GM20431 (cell line): ENCODE measurements around the gene LYPD6B.

ENCODE experiments used
- in situ Hi-C: fragments of 300-500 bp; cut with MseI, MboI; formaldehyde crosslinking; loops from one replicate; pipeline ENCODE4 v1.15.0; 2020; ENCODE audit warnings: low sequenced_read_pairs; ENCODE audit not compliant: unreplicated experiment

LYPD6B gene

DNA sequence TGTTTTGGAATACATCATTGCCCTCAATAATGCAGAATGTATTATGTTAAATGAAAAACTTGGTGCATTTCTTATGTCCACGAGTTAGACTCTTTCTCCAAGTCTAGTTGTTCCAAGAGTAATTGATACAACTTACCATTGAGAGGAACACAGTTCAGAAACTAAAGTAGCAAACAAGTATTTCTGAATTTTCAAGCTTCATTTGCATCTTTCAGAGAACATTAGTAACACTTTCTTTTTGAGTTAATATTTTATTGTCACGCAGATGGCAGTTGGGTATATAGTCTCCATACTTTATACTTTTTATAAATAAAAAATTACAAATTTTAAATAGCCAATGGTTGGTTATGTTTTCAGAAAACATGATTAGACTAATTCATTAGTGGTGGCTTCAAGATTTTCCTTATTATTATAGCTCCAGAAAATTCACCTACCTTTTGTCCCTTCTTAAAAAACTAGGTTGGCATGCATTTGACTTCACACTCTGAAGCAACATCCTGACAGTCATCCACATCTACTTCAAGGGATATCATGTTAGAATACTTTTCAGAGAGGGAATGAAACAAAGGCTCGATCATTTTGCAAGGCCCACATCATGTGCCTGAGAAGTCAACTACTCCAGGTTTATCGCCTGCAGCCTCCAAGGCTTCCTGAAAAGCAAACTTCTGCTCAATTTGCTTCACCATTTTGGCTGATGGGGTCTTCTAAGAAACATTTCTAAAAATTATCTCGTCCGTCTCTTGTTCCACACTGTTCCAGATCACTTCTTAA lies 29.9 kb downstream of the LYPD6B start:
- in situ Hi-C loops: no loop called here

DNA sequence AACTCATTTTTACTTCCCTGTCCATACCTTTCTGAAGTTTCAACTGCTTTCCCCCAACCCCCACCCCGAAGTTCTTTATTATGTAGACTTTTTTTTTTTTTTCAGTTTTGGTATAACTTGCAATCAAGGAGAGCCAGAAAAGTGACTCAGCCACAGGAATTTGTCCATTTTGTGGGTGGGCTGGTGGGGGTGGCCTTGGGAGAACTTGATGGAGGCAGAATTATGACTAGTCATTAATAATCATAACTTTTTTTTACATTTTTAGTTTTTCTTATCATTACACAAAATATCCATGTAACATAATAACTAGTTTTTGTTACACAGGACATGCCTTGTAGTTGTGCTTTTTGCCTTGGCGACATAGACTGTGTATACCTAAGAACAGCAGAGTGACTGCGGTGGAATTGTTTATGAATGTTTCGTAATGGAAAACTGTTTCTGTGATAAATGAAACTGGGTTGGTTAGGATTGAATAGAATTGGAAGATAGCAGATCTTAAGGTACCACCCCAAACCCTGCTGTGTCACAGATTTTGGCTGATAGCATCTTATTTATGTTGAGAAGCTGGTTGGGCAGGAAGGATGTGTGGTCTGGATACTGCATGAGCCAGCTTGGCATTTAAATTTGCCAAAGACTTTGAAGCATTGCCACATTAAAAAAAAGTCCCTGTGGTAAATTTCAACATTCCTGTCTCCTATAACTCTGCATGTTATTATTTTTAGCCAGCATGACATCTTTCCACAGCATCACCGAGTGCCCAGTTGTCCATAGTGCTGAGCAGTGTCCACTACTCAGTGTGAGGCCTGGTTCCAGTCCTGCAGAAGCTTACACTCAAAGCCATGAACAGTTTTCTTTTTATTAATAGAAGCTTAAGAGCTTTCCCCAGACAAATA lies 30.7 kb downstream of the LYPD6B start:
- in situ Hi-C loops: no loop called here

DNA sequence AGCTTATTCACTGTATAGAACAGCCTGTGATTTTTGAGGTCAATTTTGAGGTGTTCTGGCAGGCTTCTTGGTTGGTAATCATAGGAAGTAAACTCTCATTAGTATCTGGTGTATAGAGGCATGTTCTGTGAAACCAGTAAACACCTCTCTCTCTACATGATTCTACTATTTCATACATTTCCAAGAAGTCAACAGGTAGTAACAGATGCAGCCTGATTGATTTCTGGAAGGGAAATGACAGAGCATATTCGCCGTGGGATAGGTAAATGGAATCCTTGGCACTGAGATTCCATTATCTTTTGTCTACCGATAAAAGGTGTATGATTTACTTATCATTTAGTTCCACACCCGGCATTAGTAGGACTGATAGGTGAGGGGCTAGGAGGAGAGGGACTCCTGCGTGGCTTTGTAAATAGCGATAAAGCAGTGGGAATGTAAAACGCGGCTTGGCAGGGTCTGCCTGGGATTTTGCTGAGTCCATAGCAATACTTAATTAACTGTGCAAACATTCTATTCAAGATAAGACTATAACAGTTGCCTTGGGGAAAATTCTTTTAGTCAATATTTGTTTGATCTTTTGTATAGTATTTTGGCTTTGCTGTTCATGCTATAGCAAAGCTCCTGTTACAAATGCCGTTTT lies 32.3 kb downstream of the LYPD6B start:
- in situ Hi-C loops: no loop called here

DNA sequence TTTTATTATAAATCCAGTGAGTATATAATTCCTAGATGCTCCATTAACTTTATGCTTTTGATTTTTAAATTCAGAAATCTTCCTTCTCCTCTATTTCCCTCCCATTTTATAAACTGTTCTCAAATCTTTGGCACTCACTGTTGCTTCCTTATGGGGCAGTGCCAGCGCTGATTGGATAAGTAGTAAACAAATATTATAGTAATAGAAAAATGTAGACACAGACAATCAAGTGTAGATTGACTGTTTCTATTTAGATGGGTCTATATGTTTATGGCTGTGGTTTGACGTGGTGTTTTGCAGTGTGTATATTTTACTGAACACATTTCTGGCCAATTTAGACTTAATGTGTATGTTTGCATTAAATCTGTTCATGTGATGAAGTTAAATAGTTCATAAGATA lies 36.6 kb downstream of the LYPD6B start:
- in situ Hi-C loops: no loop called here

DNA sequence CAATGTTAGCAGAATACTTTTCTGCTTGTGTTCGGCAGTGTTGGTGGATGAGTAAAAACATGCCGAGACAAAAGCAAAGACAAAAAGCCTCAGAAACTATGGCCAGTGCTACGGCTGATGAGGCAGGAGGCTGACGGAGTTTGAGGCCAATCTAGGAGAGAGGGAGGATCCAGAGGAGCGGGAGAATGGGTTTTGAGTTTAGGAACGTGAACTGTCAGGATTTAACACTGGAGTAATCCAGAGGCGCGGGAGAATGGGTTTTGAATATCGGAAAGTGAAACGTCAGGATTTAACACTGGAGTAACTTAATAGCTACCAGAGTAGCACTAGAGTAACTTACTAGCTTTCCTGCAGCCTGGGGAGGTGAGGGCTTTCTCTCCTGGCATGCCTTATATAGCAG lies 37.4 kb downstream of the LYPD6B start:
- in situ Hi-C loops: no loop called here

DNA sequence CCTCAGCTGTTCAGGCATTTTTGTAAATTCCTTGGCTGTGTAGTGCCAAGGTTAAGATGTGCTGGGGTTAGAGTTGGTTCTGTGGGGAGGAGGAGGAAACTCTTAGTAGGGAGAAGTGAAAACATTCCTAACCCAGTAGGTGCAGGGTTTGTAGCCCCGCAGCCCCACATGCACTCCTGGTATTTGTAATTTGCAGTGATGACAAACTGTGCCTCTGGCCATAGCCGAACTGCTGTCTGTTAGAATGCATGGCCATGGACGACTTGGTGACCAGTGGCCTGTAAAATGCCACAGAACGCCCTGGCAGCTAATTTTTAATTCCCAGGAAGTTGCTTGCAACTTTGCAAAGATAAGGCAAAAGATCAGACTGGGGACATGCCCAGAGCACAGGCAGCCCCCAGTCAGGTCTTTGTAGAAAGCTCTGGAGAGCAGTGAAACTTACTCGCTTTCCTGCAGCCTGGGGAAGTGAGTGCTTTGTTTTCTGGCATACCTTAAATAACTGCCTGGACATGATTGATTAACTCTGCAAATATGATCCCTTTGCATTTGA lies 38.4 kb downstream of the LYPD6B start:
- in situ Hi-C loops: no loop called here

DNA sequence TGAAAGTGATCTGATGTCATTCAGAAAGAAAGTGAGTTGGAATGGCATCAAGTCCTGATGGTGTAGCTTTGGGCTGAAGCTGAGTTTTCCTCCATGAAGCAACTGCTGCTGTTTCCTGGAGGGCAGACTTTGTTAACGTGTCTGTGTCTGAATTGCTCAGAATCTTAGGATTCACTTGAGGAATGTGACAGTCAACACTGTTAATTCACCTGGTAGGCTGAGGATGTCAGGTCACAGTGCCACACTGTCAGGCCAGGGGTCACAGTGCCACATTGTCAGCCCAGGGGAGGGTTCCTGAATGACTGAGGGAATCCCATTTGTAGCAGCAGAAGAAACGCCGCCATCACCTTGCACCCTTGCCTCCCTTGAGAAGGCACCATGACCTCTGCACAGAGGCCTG lies 39.4 kb downstream of the LYPD6B start:
- in situ Hi-C loops: no loop called here

DNA sequence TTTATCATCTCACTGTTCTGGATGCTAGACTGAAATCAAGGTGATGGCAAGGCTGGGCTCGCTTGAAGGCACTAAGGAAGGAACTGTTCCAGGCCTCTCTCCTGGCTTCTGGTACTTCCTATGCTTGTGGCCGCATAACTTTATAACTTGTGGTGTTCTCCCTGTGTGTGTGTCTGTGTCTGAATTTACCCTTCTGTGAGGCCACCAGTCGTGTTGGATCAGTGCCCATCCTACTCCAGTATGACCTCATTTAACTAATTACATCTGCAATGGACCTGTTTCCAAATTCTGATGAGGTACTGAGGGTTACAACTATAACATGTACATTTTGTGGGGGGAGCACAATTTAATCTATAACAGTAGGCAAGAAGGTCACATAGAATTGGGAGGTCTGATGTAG lies 41.6 kb downstream of the LYPD6B start:
- in situ Hi-C loops: no loop called here

DNA sequence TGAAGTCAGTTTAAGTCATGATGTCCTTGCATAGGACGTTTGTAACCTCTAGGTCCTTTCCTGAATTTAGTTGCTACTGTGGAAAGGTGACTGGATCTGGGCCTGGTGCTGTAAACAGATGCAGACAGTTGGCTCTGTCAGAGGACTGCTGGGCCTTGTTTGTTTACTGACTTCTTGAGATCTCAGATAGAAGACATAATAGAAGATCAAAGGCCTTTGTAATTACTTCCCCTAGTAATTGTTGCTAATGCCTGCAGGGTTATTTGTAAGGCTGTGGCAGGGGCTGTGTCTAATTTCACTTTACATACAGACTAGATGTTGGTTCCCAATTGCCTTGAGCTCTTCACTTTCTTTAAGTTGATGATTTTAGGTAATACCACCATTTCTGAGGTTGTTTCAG lies 42.5 kb downstream of the LYPD6B start:
- in situ Hi-C loops: no loop called here

DNA sequence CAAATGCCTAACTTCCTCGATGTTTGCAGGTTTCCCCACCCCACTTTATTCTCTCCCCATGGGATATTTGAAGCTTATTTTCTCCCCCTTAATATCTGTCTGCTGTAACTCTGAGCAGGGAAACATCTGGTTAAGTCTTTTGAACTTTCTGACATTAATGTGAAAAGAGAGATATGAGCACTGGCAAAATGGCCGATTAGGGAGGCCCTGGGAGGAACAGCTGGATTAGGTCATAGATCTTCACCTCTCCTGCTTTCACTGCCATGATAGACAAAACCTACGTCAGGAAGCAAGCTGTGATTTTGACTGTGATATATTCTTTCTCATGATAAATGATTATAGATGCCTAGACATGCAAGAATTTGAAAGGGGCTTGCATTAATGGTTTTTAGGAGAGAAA lies 43.6 kb downstream of the LYPD6B start:
- in situ Hi-C loops: no loop called here

DNA sequence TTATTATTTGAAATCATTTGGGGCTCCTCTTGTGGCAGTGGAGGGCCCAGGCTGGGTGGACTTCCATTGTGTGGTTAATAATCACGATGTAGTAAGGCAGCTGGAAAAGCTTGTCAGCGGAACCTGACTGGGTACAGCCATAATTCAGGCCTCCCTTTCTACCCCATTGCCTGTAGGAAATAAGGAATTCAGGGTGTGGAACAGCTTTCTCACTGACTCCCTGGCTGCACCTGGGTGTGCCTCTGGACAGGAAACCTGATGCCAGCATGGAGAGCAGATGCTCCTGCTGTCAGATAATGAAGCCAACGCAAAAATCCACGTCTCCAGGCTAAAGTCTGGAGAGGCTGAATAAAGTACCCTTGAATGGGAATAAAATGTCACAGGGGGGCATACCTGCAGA lies 44.2 kb downstream of the LYPD6B start:
- in situ Hi-C loops: no loop called here

DNA sequence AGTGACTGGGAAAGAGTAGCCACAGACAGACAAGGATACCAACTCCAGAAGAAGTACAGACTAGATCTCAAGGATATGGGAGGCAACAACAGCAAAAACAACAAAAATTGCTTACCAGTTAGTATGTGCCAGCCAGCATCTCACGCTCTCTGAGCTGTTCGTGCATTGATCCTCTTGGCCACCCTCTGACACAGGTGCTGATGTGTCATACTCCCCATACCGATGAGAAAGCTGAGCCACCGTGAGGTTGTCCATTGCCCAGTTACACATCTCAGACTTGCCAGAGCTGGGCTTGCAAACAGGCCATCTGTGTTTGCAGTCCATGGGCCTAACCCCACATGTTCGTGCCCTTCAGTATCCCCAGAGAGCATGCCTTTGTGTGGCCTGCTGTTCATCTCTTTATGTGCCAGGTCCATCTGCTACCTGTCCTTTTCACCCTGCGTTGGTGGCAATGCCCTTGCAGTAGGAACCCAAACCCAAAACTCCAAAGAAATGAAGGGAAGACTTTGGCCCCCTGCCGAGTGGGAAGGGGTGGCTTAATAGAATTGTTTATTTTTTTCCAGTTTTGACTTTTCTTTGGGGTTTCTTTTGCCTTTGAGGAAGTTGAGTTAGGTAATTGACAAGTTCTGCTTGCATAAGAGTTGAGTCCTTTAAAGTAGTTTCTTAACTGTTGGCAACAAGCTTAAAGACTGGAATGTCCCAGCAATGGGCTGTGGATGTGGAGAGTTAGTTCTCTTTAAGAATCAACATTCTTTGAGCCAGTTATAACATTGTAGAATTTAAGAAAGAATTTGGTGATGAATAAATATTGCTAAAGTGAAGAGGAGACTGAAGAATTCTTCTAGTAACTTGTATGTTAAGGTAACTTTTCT lies 46.7 kb downstream of the LYPD6B start:
- in situ Hi-C loops: no loop called here

DNA sequence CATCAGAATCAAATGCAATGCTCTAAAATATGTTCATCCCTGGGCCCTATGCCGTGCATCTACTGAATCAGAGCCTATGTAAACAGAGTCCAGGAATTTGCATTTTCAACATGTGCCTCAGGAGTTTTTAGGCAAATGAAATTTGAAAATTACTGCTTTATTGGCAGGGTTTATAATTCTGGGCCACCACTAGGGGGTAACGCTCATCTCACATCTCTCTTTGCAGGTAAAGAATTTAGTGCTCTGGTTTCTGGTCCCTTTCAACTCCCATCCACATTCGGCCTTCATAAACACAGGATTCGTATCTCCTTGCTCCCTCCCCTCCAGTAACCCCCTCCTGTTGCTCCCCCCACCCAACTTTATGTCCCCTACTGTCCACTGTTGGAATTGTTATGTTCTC lies 49.3 kb downstream of the LYPD6B start:
- in situ Hi-C loops: no loop called here

DNA sequence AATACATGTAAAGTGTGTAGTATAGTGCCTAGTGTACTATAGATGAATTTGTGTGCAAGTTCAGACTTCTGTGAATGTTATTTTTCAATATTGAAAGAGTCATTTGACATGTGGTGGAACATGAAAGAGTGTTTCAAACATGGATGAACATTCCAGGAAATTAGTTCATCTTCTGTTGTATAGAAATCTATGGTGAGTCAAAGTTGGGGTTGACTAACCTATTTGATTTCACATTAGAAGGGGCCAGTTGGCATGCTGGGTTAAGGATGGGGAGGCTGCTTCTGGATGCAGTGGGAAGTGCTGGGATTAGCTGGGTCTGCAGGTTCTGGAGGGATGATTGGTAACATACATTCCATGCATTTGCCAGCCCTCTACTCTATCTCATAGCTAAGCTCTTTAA lies 50.6 kb downstream of the LYPD6B start:
- in situ Hi-C loops: no loop called here

DNA sequence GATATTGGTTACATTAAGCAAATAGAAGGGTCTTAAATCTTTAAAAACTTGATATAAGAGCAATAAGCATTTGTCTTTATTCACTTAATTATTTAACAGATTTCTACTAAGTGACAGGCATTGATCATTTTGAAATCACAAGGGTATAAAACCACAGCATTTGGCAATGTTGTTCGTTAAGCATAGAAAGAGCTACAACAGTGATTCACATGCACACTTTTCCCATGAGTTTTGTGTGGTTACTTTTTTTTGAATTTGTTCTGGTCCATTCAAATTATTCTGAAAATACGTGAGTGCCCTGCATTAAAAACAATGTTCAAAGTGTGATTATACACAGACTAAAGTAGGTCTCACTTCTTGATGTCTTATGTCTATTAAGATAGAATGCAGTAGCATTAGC lies 52.2 kb downstream of the LYPD6B start:
- in situ Hi-C loops: no loop called here

DNA sequence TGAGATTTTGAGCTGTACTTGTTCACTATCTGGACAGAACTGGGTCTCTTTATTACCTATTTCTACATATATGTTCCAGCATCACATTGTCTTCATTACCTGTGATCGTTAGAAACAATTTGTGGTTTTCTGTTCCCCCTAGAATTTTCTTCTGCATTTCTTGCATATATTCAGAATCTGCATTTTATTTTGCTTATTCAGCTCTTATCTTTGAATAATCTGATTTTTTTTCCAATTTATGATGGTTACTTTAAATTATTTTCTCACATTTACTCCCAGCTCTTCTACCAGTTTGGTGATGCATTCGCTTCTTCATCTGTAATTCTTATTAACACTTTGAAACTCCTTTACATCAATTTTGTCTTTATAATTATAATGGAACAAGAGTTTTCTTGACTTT lies 55.1 kb downstream of the LYPD6B start:
- in situ Hi-C loops: no loop called here

DNA sequence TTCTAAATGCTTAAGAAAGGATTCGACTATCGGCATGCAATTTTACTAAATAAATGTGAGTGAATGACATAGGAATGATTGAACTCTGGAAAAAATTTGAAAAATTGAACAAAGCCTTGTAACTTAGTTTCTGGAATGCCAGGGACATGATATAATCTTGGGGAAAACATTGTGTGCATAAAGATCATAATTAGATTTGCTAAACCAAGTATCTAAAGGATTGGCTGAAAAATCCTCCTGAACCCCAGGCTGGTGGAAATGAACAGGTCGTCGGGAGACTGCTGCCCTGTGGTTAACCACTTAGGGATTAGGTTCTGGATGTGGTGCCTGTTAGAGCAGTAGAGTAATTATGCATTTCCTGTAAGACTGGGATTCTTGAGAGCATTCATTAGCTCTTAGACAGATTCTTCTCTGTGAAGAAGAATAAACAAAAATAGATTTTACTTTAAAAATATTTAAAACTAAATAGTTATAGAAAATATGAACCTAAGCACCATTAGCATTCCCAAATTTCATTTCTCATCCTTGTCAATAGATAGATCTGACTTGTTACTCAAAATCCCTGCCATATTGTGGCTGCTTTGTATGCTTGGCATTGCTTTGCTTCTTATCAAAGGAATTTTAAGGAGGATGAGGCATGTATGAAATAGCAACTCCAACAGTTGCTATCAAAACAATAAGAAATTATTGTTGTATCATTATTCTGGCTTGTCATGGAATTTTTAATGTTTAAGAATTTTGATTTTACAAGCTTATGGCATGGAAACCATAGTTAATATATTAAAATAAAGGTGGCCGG lies 55.9 kb downstream of the LYPD6B start:
- in situ Hi-C loops: no loop called here

DNA sequence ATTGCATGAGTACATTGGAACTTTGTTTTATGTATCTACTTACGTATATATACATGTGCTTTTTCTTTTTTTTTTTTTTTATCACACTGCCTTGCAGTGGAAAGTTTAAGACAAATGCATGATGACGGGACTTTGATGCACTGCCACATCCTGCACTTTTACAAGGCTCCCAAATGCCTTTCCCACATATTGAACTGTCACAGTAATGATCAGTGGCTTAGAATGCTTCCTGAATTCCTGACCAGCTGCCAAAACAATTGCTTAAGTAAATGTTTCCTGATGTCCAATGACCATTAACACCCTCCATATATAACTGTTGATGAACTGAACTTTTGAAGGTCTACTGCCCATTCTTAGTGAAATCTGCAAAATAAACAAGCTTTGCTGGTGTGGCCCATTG lies 60.2 kb downstream of the LYPD6B start:
- in situ Hi-C loops: no loop called here

DNA sequence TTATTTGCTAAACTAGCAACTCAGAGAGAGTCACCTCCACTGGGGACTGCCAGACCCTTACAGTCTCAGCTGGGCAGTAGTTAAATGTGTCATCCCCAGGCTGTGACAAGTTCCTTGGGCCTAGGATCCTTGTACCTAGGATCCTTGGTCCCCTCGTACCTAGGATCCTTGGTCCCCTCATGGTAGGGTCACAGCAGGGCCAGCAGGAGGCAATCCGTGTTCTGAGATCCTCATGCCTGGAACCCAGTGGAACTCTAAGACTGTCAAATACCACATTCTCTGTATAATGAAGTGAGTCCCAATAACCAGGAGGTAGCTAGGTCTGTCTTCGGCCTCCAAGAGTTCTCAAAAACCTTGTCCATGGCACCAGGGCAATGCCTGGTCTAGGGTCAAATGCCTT lies 60.8 kb downstream of the LYPD6B start:
- in situ Hi-C loops: no loop called here
